Caco-2 (cell line): ENCODE results near the gene WNK4. TPM values are rescaled to one million over a fixed set of nuclear protein-coding genes. Genes with fewer than 3 reads are reported as not detected.

Source experiments
- BruUV-seq: library from RNA; stranded (reverse); fragments of 400-500 nt; replicated peaks from 2 replicates; lab custom pipeline; 2021; lab: Mats Ljungman, UMichigan
- CTCF ChIA-PET: fragments of 300-600 bp; sonication (Branson Sonifier 250); formaldehyde crosslinking; loops from one replicate; lab custom pipeline; 2022; ENCODE audit warnings: antibody characterized with exemption; lab: Charles Lee
- POLR2A ChIA-PET: fragments of 300-600 bp; sonication (Branson Sonifier 250); formaldehyde crosslinking; loops from one replicate; lab custom pipeline; 2022; ENCODE audit warnings: antibody characterized with exemption; lab: Charles Lee
- DNase-seq, 2 experiments: peaks; one replicate each; pipeline versions ENCODE4 v3.0.0 to v3.0.0-alpha.2; 2020 to 2022
- H3K27me3 ChIP-seq: replicated peaks from 2 replicates; pipeline ENCODE4 v1.6.0; 2011; ENCODE audit warnings: low read length; ENCODE audit not compliant: control insufficient read depth, insufficient read depth
- H3K36me3 ChIP-seq: 2 replicates; pipeline ENCODE4 v1.5.1; 2011; ENCODE audit warnings: low read length; ENCODE audit not compliant: control insufficient read depth, insufficient read depth
- H3K4me1 ChIP-seq: fragments of 250-450 bp; sonication (Bioruptor Pico); 2 replicates; pipeline ENCODE4 v1.5.1; 2020; ENCODE audit warnings: mild to moderate bottlenecking
- H3K4me3 ChIP-seq: 2 replicates; pipeline ENCODE4 v1.5.1; 2011; ENCODE audit warnings: low read depth, mild to moderate bottlenecking, control low read depth, low read length
- H3K9me3 ChIP-seq: fragments of 250-450 bp; sonication (Bioruptor Pico); 2 replicates; pipeline ENCODE4 v1.5.1; 2020; ENCODE audit warnings: mild to moderate bottlenecking, moderate library complexity
- H3K27ac Mint-ChIP-seq: one replicate; pipeline ENCODE4 v1.8.0; 2022; ENCODE audit warnings: mixed read lengths; ENCODE audit not compliant: unreplicated experiment
- H3K27me3 Mint-ChIP-seq: one replicate; pipeline ENCODE4 v1.8.0; 2022; ENCODE audit warnings: mixed read lengths; ENCODE audit not compliant: insufficient read depth, unreplicated experiment
- H3K36me3 Mint-ChIP-seq: one replicate; pipeline ENCODE4 v1.8.0; 2022; ENCODE audit warnings: mild to moderate bottlenecking, mixed read lengths; ENCODE audit not compliant: insufficient read depth, unreplicated experiment
- H3K4me1 Mint-ChIP-seq: one replicate; pipeline ENCODE4 v1.8.0; 2022; ENCODE audit warnings: low read depth, mixed read lengths; ENCODE audit not compliant: unreplicated experiment
- H3K4me3 Mint-ChIP-seq: one replicate; pipeline ENCODE4 v1.8.0; 2022; ENCODE audit warnings: mild to moderate bottlenecking, moderate library complexity, mixed read lengths; ENCODE audit not compliant: unreplicated experiment
- H3K9me3 Mint-ChIP-seq: one replicate; pipeline ENCODE4 v1.8.0; 2022; ENCODE audit warnings: mixed read lengths; ENCODE audit not compliant: unreplicated experiment
- intact Hi-C: fragments of 100-400 bp; cut with micrococcal nuclease; formaldehyde crosslinking; loops from one replicate; pipeline ENCODE4 v1.10.0; 2022; ENCODE audit not compliant: unreplicated experiment
- total RNA-seq: library from RNA; stranded (reverse); gene quantifications from 2 replicates; pipeline ENCODE4 v1.2.3, GENCODE V29; 2022
- TF ChIP-seq, protein P1 (sequence below), 2 experiments: fragments of 200-600 bp in 1 of 2; IDR thresholded peaks; 1 replicate in 1 of 2; 2 replicates in 1 of 2; pipeline versions ENCODE4 v1.5.1 to v1.8.0; 2011 to 2022; ENCODE audit warnings: antibody characterized with exemption in 1 of 2, control low read depth in 1 of 2, inconsistent platforms in 1 of 2, low read depth in 1 of 2, low read length in 1 of 2, mild to moderate bottlenecking in 1 of 2, moderate library complexity in 1 of 2; ENCODE audit not compliant: insufficient read depth in 1 of 2, severe bottlenecking in 1 of 2, unreplicated experiment in 1 of 2

WNK4 gene
- total RNA-seq, 1 experiment from 2014 or later: 4.1 TPM

GRCh38 chr17:42832934-42833766 is 52.7 kb downstream of the WNK4 start, which contains the start of gene PSME3:
PSME3 (plus strand) TSS chr17:42833397; CDS start chr17:42833632, 235 bp downstream.
- H3K27me3 ChIP-seq: no peaks in the 10 kb centered on the region
- peak within 1 kb of the TSS; percentile 91 for H3K4me3 Mint-ChIP-seq
- H3K9me3 ChIP-seq: no peaks in the 10 kb centered on the region
- 0 out of 2 replicates have a peak, but pooled peaks cover 14% of the 10 kb centered on the region for H3K4me1 ChIP-seq
- intact Hi-C loops: no loop called here
- CTCF ChIA-PET: interaction anchor here (0.6 to 1.4 kb wide), 6 partner anchors 9 to 486 kb away, joined by 3 to 11 read pairs (median 4); partner anchors contain the start of gene BECN1
- BruUV-seq: TSS peak; percentile 80
- no peaks in the 10 kb centered on the region for H3K9me3 Mint-ChIP-seq
- H3K36me3 Mint-ChIP-seq: peaks cover 50% of the 10 kb centered on the region
- peak; percentile 91 to 92 for DNase-seq
- POLR2A ChIA-PET: interaction anchor here (0.6 to 1.8 kb wide), 5 partner anchors 9 to 165 kb away, joined by 3 to 19 read pairs (median 5); partner anchors contain the start of genes BECN1, RPL27 and VPS25
- peak within 1 kb of the TSS; percentile 95 for H3K27ac Mint-ChIP-seq
- TF ChIP-seq, protein P1, sequence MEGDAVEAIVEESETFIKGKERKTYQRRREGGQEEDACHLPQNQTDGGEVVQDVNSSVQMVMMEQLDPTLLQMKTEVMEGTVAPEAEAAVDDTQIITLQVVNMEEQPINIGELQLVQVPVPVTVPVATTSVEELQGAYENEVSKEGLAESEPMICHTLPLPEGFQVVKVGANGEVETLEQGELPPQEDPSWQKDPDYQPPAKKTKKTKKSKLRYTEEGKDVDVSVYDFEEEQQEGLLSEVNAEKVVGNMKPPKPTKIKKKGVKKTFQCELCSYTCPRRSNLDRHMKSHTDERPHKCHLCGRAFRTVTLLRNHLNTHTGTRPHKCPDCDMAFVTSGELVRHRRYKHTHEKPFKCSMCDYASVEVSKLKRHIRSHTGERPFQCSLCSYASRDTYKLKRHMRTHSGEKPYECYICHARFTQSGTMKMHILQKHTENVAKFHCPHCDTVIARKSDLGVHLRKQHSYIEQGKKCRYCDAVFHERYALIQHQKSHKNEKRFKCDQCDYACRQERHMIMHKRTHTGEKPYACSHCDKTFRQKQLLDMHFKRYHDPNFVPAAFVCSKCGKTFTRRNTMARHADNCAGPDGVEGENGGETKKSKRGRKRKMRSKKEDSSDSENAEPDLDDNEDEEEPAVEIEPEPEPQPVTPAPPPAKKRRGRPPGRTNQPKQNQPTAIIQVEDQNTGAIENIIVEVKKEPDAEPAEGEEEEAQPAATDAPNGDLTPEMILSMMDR (IDR thresholded peaks at IDR 0.05; ENCODE audit: insufficient read depth in 1 of 2, low read depth in 1 of 2, low read length in 1 of 2, severe bottlenecking in 1 of 2, unreplicated experiment in 1 of 2): no peak
- H3K4me3 ChIP-seq: peak within 1 kb of the TSS; percentile 97
- H3K27me3 Mint-ChIP-seq: no peaks in the 10 kb centered on the region
- H3K36me3 ChIP-seq: peaks cover 4% of the 10 kb centered on the region
- H3K4me1 Mint-ChIP-seq: no peaks in the 10 kb centered on the region

GRCh38 chr17:42833767-42834422 is 53.5 kb downstream of the WNK4 start:
- Histone ChIP-seq H3K4me3 (peak overlapping the region; percentile 97), H3K4me1 (0 out of 2 replicates have a peak, but pooled peaks cover 14% of the 10 kb centered on the region), H3K9me3 (no peaks in the 10 kb centered on the region), H3K27me3 (no peaks in the 10 kb centered on the region), H3K36me3 (peaks cover 6% of the 10 kb centered on the region)
- H3K27ac Mint-ChIP-seq: peak overlapping the region; percentile 95
- TSS peak; percentile 53 for BruUV-seq
- H3K36me3 Mint-ChIP-seq: peaks cover 58% of the 10 kb centered on the region
- H3K4me3 Mint-ChIP-seq: peak overlapping the region; percentile 91
- POLR2A ChIA-PET: interaction anchor here (0.6 to 1.8 kb wide), 6 partner anchors 9 to 164 kb away, joined by 3 to 19 read pairs (median 5); partner anchors contain the start of genes BECN1, RPL27 and VPS25
- DNase-seq: no peak
- no peaks in the 10 kb centered on the region for H3K9me3 Mint-ChIP-seq
- intact Hi-C loops: no loop called here
- H3K27me3 Mint-ChIP-seq: no peaks in the 10 kb centered on the region
- H3K4me1 Mint-ChIP-seq: no peaks in the 10 kb centered on the region
- TF ChIP-seq, protein P1 (IDR thresholded peaks at IDR 0.05; ENCODE audit: insufficient read depth in 1 of 2, low read depth in 1 of 2, low read length in 1 of 2, severe bottlenecking in 1 of 2, unreplicated experiment in 1 of 2): no peak
- CTCF ChIA-PET: interaction anchor here (0.6 to 1.4 kb wide), 6 partner anchors 9 to 485 kb away, joined by 3 to 11 read pairs (median 4); partner anchors contain the start of gene BECN1

- Mint-ChIP-seq H3K4me3 (no peak overlapping the region), H3K36me3 (peaks cover 76% of the 10 kb centered on the region), H3K27me3 (no peaks in the 10 kb centered on the region), H3K27ac (no peak overlapping the region), H3K4me1 (no peaks in the 10 kb centered on the region), H3K9me3 (no peaks in the 10 kb centered on the region)
- H3K4me1 ChIP-seq: 0 out of 2 replicates have a peak, but pooled peaks cover 14% of the 10 kb centered on the region
- POLR2A ChIA-PET: interaction anchor here (0.6 to 1.0 kb wide), 3 partner anchors 12 to 75 kb away, joined by 3 to 7 read pairs (median 3); partner anchors contain the start of gene BECN1
- DNase-seq: no peak
- H3K36me3 ChIP-seq: peaks cover 6% of the 10 kb centered on the region
- CTCF ChIA-PET: interaction anchor here (0.7 to 1.1 kb wide), 2 partner anchors 12 to 195 kb away, joined by 4 read pairs; partner anchors contain the start of gene BECN1
- H3K27me3 ChIP-seq: no peaks in the 10 kb centered on the region
- BruUV-seq: no TSS peak
- TF ChIP-seq, protein P1 (IDR thresholded peaks at IDR 0.05; ENCODE audit: insufficient read depth in 1 of 2, low read depth in 1 of 2, low read length in 1 of 2, severe bottlenecking in 1 of 2, unreplicated experiment in 1 of 2): no peak
- no peaks in the 10 kb centered on the region for H3K9me3 ChIP-seq
- no peak overlapping the region for H3K4me3 ChIP-seq
- intact Hi-C loops: no loop called here
These were observed 55.3 kb downstream of the WNK4 start for GRCh38 chr17:42835732-42836131.
